B cell (primary cell): ENCODE data around the gene HPN. TPM values are rescaled to one million over a fixed set of nuclear protein-coding genes. Genes with fewer than 3 reads are reported as not detected.

Experiments
- ATAC-seq: fragments of 200-7000 bp; cut with Tn5 transposase; one replicate; pipeline ENCODE4 v1.10.0; 2021; ENCODE audit warnings: low read depth, mild to moderate bottlenecking, moderate number of reproducible peaks, moderate library complexity
- CTCF ChIA-PET: fragments of 350-600 bp; sonication (Branson Sonifier 250); formaldehyde crosslinking; loops from one replicate; lab custom pipeline; 2021; ENCODE audit warnings: antibody characterized with exemption, inconsistent platforms; lab: Charles Lee
- POLR2A ChIA-PET: fragments of 350-600 bp; sonication (Branson Sonifier 250); formaldehyde crosslinking; loops from one replicate; lab custom pipeline; 2021; ENCODE audit warnings: antibody characterized with exemption; lab: Charles Lee
- DNase-seq: peaks from one replicate; pipeline ENCODE4 v3.0.0; 2013
- H2AFZ ChIP-seq: 2 replicates; pipeline ENCODE4 v1.6.1; 2012; ENCODE audit warnings: mild to moderate bottlenecking, low read depth, low read length; ENCODE audit not compliant: insufficient read depth, poor library complexity, severe bottlenecking
- H3K27ac ChIP-seq, 2 donors: 1 replicate in 1 of 2; 2 replicates in 1 of 2; pipeline ENCODE4 v1.5.1; 2012 to 2013; ENCODE audit warnings: low read length in 2 of 2, mild to moderate bottlenecking in 2 of 2, moderate library complexity in 1 of 2
- H3K27me3 ChIP-seq, 4 experiments: fragments of 200-600 bp in 1 of 4; sonication (generic) in 1 of 4; replicated peaks in 1 of 4; 1 replicate in 2 of 4; 2 replicates in 2 of 4; pipeline versions ENCODE4 v1.6.1 to v1.7.0; 2013 to 2016; ENCODE audit warnings: low read length in 3 of 4, mild to moderate bottlenecking in 2 of 4, mixed read lengths in 1 of 4, moderate library complexity in 1 of 4; ENCODE audit not compliant: insufficient read depth in 4 of 4, control insufficient read depth in 3 of 4; ENCODE audit errors: control extremely low read depth in 1 of 4
- H3K36me3 ChIP-seq, 2 experiments: replicated peaks in 1 of 2; 1 replicate in 1 of 2; 2 replicates in 1 of 2; pipeline versions ENCODE4 v1.6.1 to v1.7.1; 2013; ENCODE audit warnings: low read length in 1 of 2; ENCODE audit not compliant: insufficient read depth in 2 of 2, control insufficient read depth in 1 of 2; ENCODE audit errors: control extremely low read depth in 1 of 2, extremely low read depth in 1 of 2
- H3K4me1 ChIP-seq, 2 donors: fragments of 200-600 bp in 1 of 2; sonication (generic) in 1 of 2; 1 replicate in 1 of 2; 2 replicates in 1 of 2; pipeline versions ENCODE4 v1.5.1 to v1.6.1; 2013 to 2017; ENCODE audit warnings: low read length in 2 of 2; ENCODE audit not compliant: control insufficient read depth in 2 of 2, insufficient read depth in 2 of 2
- H3K4me2 ChIP-seq: replicated peaks from 2 replicates; pipeline ENCODE3; 2012; ENCODE audit warnings: mild to moderate bottlenecking, low read depth, low read length; ENCODE audit not compliant: poor library complexity, severe bottlenecking
- H3K4me3 ChIP-seq, 5 experiments: fragments of 200-600 bp in 1 of 5; sonication (generic) in 1 of 5; 1 replicate in 3 of 5; 2 replicates in 2 of 5; pipeline versions ENCODE4 v1.5.1 to v1.7.0; 2011 to 2016; ENCODE audit warnings: low read length in 4 of 5, mild to moderate bottlenecking in 4 of 5, low read depth in 2 of 5, control low read depth in 1 of 5, moderate library complexity in 1 of 5; ENCODE audit not compliant: insufficient read depth in 1 of 5; ENCODE audit errors: control extremely low read depth in 1 of 5, extremely low read depth in 1 of 5
- H3K79me2 ChIP-seq: fragments of 200-600 bp; sonication (generic); one replicate; pipeline ENCODE4 v1.6.0; 2016; ENCODE audit warnings: low read length; ENCODE audit not compliant: control insufficient read depth, insufficient read depth
- H3K9ac ChIP-seq: fragments of 200-600 bp; sonication (generic); 2 replicates; pipeline ENCODE4 v1.6.1; 2017; ENCODE audit warnings: mild to moderate bottlenecking, low read length, moderate library complexity
- H3K9me3 ChIP-seq, 3 donors: one replicate each; pipeline versions ENCODE4 v1.6.1 to v1.7.1; 2013; ENCODE audit warnings: low read length in 2 of 3; ENCODE audit not compliant: control insufficient read depth in 2 of 3, insufficient read depth in 1 of 3; ENCODE audit errors: control extremely low read depth in 1 of 3
- H4K20me1 ChIP-seq: 2 replicates; pipeline ENCODE4 v1.6.0; 2012; ENCODE audit warnings: mild to moderate bottlenecking, low read length; ENCODE audit not compliant: insufficient read depth, control insufficient read depth, poor library complexity, severe bottlenecking
- H3K27ac Mint-ChIP-seq: one replicate; pipeline ENCODE4 v1.8.0; 2021; ENCODE audit warnings: mixed read lengths
- H3K27me3 Mint-ChIP-seq: one replicate; pipeline ENCODE4 v1.8.0; 2021; ENCODE audit warnings: mixed read lengths
- H3K4me1 Mint-ChIP-seq: one replicate; pipeline ENCODE4 v1.8.0; 2021; ENCODE audit warnings: mixed read lengths
- H3K4me3 Mint-ChIP-seq: one replicate; pipeline ENCODE4 v1.8.0; 2021; ENCODE audit warnings: mixed read lengths
- H3K9me3 Mint-ChIP-seq: one replicate; pipeline ENCODE4 v1.8.0; 2022; ENCODE audit warnings: mixed read lengths; ENCODE audit not compliant: insufficient read depth
- CTCF ChIP-seq: fragments of 200-600 bp; IDR thresholded peaks from one replicate; pipeline ENCODE4 v1.8.0; 2022; ENCODE audit warnings: antibody characterized with exemption, mild to moderate bottlenecking
- EZH2 ChIP-seq: IDR thresholded peaks from 2 replicates; pipeline ENCODE4 v1.6.1; 2012; ENCODE audit warnings: borderline replicate concordance, low read depth, mild to moderate bottlenecking, moderate library complexity, low read length; ENCODE audit not compliant: insufficient read depth, poor library complexity, severe bottlenecking
- WGBS: methylation state at CpG from one replicate; pipeline ENCODE4 v1.1.5; 2013; ENCODE audit warnings: missing lambda C conversion rate; ENCODE audit not compliant: insufficient coverage; 5-methylcytosine and 5-hydroxymethylcytosine counted together
- intact Hi-C: fragments of 100-400 bp; cut with micrococcal nuclease; formaldehyde crosslinking; loops from one replicate; pipeline ENCODE4 v1.10.0; 2022
- polyA plus RNA-seq: library from polyadenylated mRNA; depleted of rRNA; stranded (reverse); fragments of >200 nt; gene quantifications from 2 replicates; pipeline ENCODE4 v1.2.3, GENCODE V29; 2012
- total RNA-seq, 2 donors: library from RNA; stranded (reverse); fragments of 120-200 nt in 1 of 2; gene quantifications; 1 replicate in 1 of 2; 2 replicates in 1 of 2; pipeline versions ENCODE4 v1.2.3 to v1.2.4, GENCODE V29; 2013 to 2022

The HPN gene
- total and polyA plus RNA-seq, 2 donors (not counting 1 experiment from before 2014, with no cell fraction given) = 0.30 TPM; not detected in 1

- no peak for ATAC-seq
- H3K9me3 ChIP-seq = peaks cover 0 to 2% (median 0%) of the 10 kb centered on the region in 3 donors
- ChIA-PET POLR2A (no interaction called here), CTCF (interaction anchor here (0.5 to 1.5 kb wide), 3 partner anchors 12 to 33 kb away, joined by 3 to 5 read pairs (median 3); no protein-coding TSS in a partner anchor)
- no peak for DNase-seq
- no peaks in the 10 kb centered on the region for H3K79me2 ChIP-seq
- intact Hi-C loops = no loop called here
- no peak overlapping the region for H3K4me3 ChIP-seq
- Mint-ChIP-seq H3K4me3 (no peak overlapping the region), H3K4me1 (peaks cover 4% of the 10 kb centered on the region), H3K27ac (no peak overlapping the region), H3K27me3 (peaks cover 7% of the 10 kb centered on the region), H3K9me3 (no peaks in the 10 kb centered on the region)
- no peak overlapping the region for H3K27ac ChIP-seq
- H3K4me2 ChIP-seq = no peak overlapping the region
- WGBS = 98% methylated on average over 21 of the region's 21 CpGs
- H3K4me1 ChIP-seq = peaks cover 7% of the 10 kb centered on the region in 2 donors
- H2AFZ ChIP-seq = no peak overlapping the region
- no peak overlapping the region for H3K9ac ChIP-seq
- TF ChIP-seq CTCF = no peak
- no peaks in the 10 kb centered on the region for H4K20me1 ChIP-seq
- H3K36me3 ChIP-seq = peaks cover 0 to 35% of the 10 kb centered on the region in 2 experiments
- H3K27me3 ChIP-seq = peaks cover 0 to 7% (median 3%) of the 10 kb centered on the region in 4 experiments
Measured at GRCh38 chr19:35025969-35026368, 15.6 kb upstream of the HPN start.

- POLR2A ChIA-PET = no interaction called here
- H3K27me3 ChIP-seq = peaks cover 0 to 12% (median 5%) of the 10 kb centered on the region in 4 experiments
- peaks cover 0 to 33% of the 10 kb centered on the region in 2 experiments for H3K36me3 ChIP-seq
- peaks cover 8% of the 10 kb centered on the region for H3K4me1 Mint-ChIP-seq
- intact Hi-C loops = no loop called here
- peaks cover 0 to 2% (median 0%) of the 10 kb centered on the region in 3 donors for H3K9me3 ChIP-seq
- no peaks in the 10 kb centered on the region for H3K9me3 Mint-ChIP-seq
- CTCF ChIA-PET = interaction anchor here (0.5 to 1.5 kb wide), 3 partner anchors 12 to 40 kb away, joined by 3 to 5 read pairs (median 4); no protein-coding TSS in a partner anchor
- no peak overlapping the region for H3K4me3 Mint-ChIP-seq
- no peak for DNase-seq
- no peaks in the 10 kb centered on the region for H3K79me2 ChIP-seq
- ATAC-seq = no peak
- no peak overlapping the region for H3K9ac ChIP-seq
- H3K4me2 ChIP-seq = no peak overlapping the region
- H3K4me3 ChIP-seq = no peak overlapping the region
- H4K20me1 ChIP-seq = no peaks in the 10 kb centered on the region
- no peak overlapping the region for H3K27ac ChIP-seq
- no peak overlapping the region for H2AFZ ChIP-seq
- H3K27ac Mint-ChIP-seq = no peak overlapping the region
- TF ChIP-seq CTCF (no peak), EZH2 (no peak)
- WGBS = 100% methylated on average over 3 of the region's 6 CpGs
- H3K4me1 ChIP-seq = peaks cover 10 to 11% of the 10 kb centered on the region in 2 donors
- H3K27me3 Mint-ChIP-seq = peaks cover 10% of the 10 kb centered on the region
Measured at GRCh38 chr19:35026418-35026817, 15.1 kb upstream of the HPN start.
